Ascending aorta (tissue), 2 donors: ENCODE results near the gene RPTOR. TPM values are rescaled to one million over a fixed set of nuclear protein-coding genes. Genes with fewer than 3 reads are reported as not detected.

Experiments
- DNase-seq, 2 donors: peaks; one replicate each; pipeline ENCODE4 v3.0.0-alpha.2; 2019; ENCODE audit warnings: low spot score in 2 of 2
- H3K27ac ChIP-seq, 2 donors: fragments of 200-600 bp; sonication (generic); one replicate each; pipeline ENCODE4 v1.5.1; 2016 to 2017; ENCODE audit warnings: mild to moderate bottlenecking in 1 of 2
- H3K27me3 ChIP-seq: fragments of 200-600 bp; sonication (generic); one replicate; pipeline ENCODE4 v1.5.1; 2017
- H3K36me3 ChIP-seq, 2 donors: fragments of 200-600 bp; sonication (generic); one replicate each; pipeline ENCODE4 v1.5.1; 2016
- H3K4me1 ChIP-seq, 2 donors: fragments of 200-600 bp; sonication (generic); one replicate each; pipeline ENCODE4 v1.5.1; 2016 to 2017; ENCODE audit warnings: mild to moderate bottlenecking in 1 of 2
- H3K4me3 ChIP-seq, 2 donors: fragments of 200-600 bp; sonication (generic); one replicate each; pipeline ENCODE4 v1.5.1; 2016 to 2017; ENCODE audit warnings: mild to moderate bottlenecking in 1 of 2
- H3K9me3 ChIP-seq, 2 donors: fragments of 200-600 bp; sonication (generic); one replicate each; pipeline ENCODE4 v1.5.1; 2016
- CTCF ChIP-seq, 3 experiments: fragments of 200-600 bp in 2 of 3; fragments of 450-650 bp in 1 of 3; sonication (generic) in 2 of 3; IDR thresholded peaks; one replicate each; pipeline ENCODE4 v1.5.1; 2016 to 2019; ENCODE audit warnings: antibody characterized with exemption in 3 of 3, mild to moderate bottlenecking in 1 of 3, moderate library complexity in 1 of 3
- intact Hi-C: fragments of 100-400 bp; cut with DNase I; formaldehyde crosslinking; loops from one replicate; pipeline ENCODE4 v1.15.1; 2023
- total RNA-seq: library from RNA; depleted of rRNA; stranded (reverse); fragments of >200 nt; gene quantifications from one replicate; pipeline ENCODE4 v1.1.0, GENCODE V29; 2016

The RPTOR gene
- total RNA-seq, 1 donor from 2014 or later = 36.1 TPM

DNA sequence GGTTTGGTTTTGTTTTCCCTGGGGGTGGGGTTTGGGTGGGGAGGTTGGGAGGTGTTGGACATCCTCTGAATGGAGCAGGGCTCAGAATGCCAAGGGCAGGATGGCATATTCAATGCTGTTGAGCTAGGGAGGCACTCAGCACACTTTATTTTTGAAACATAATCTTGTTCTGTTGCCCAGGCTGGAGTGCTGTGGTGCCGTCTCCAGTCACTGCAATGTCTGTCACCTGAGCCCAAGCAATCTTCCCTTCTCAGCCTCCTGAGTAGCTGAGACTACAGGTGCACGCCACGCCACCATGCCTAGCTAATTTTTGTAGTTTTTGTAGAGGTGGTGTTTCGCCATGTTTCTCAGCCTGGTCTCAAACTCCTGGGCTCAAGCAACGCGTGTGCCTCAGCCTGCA is 186.1 kb downstream of the RPTOR start:
- TF ChIP-seq CTCF (IDR thresholded peaks at IDR 0.05) = no peak
- Histone ChIP-seq H3K27me3 (no peaks in the 10 kb centered on the region), H3K4me1 (no peaks in the 10 kb centered on the region), H3K4me3 (no peak overlapping the region), H3K36me3 (peaks cover 0 to 3% of the 10 kb centered on the region in 2 donors), H3K9me3 (no peaks in the 10 kb centered on the region), H3K27ac (no peak overlapping the region)
- no peak for DNase-seq
- intact Hi-C loops = no loop called here

DNA sequence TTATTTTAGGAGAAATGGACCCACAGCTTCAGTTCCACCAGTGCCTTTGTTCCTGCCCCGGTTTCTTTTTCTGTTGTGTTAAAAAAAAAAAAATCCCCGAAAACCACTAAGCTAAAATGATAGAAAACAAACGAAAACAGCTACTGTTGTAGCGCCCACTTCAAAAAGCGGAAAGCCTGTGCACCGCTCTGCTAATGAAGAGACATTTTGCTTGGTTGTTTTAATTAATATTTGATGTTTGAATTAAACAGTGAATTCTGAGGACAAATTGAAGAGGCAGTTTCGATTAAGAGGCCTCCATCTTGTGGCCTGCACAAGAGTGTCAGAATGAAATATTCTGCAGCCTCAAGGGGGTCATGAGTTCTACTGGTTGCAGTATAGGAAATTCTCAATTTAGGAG is 186.7 kb downstream of the RPTOR start:
- Histone ChIP-seq H3K36me3 (peaks cover 0 to 3% of the 10 kb centered on the region in 2 donors), H3K9me3 (no peaks in the 10 kb centered on the region), H3K27ac (no peak overlapping the region), H3K4me1 (no peaks in the 10 kb centered on the region), H3K4me3 (no peak overlapping the region), H3K27me3 (no peaks in the 10 kb centered on the region)
- intact Hi-C loops = no loop called here
- DNase-seq = no peak
- TF ChIP-seq CTCF (IDR thresholded peaks at IDR 0.05) = no peak

GRCh38 chr17:80732268-80732667 is 187.6 kb downstream of the RPTOR start:
- Histone ChIP-seq H3K27ac (no peak overlapping the region), H3K4me3 (no peak overlapping the region), H3K36me3 (peaks cover 0 to 3% of the 10 kb centered on the region in 2 donors), H3K4me1 (no peaks in the 10 kb centered on the region), H3K9me3 (no peaks in the 10 kb centered on the region), H3K27me3 (no peaks in the 10 kb centered on the region)
- no peak for DNase-seq
- no peak for TF ChIP-seq CTCF (IDR thresholded peaks at IDR 0.05)
- intact Hi-C loops = no loop called here

GRCh38 chr17:80737106-80738019 is 192.7 kb downstream of the RPTOR start:
- Histone ChIP-seq H3K4me1 (no peaks in the 10 kb centered on the region), H3K4me3 (no peak overlapping the region), H3K27ac (no peak overlapping the region), H3K9me3 (no peaks in the 10 kb centered on the region), H3K36me3 (no peaks in the 10 kb centered on the region), H3K27me3 (no peaks in the 10 kb centered on the region)
- DNase-seq = no peak
- TF ChIP-seq CTCF (IDR thresholded peaks at IDR 0.05) = no peak
- intact Hi-C loops = no loop called here

- intact Hi-C loops = no loop called here
- no peak for TF ChIP-seq CTCF (IDR thresholded peaks at IDR 0.05)
- DNase-seq = no peak
- Histone ChIP-seq H3K9me3 (no peaks in the 10 kb centered on the region), H3K27me3 (no peaks in the 10 kb centered on the region), H3K27ac (no peak overlapping the region), H3K36me3 (peaks cover 0 to 2% of the 10 kb centered on the region in 2 donors), H3K4me3 (no peak overlapping the region), H3K4me1 (no peaks in the 10 kb centered on the region)
These were observed 193.6 kb downstream of the RPTOR start for GRCh38 chr17:80738020-80738808.
